ENCODE results near the gene ATG9B. TPM values are rescaled to one million over a fixed set of nuclear protein-coding genes. Genes with fewer than 3 reads are reported as not detected.

Gene ATG9B
- total RNA-seq, 1 experiment from 2014 or later: 13.7 TPM

GRCh38 chr7:150989456-150989855 lies 34.8 kb downstream of the ATG9B start:
- intact Hi-C loops (cut with micrococcal nuclease; ENCODE audit: unreplicated experiment): no loop called here
- TF ChIP-seq EZH2 (IDR thresholded peaks at IDR 0.05; ENCODE audit: low read depth) (no peak), CTCF (conservative IDR thresholded peaks at IDR 0.05) (no peak)
- Histone ChIP-seq H3K36me3 (ENCODE audit: low read depth) (no peaks in the 10 kb centered on the region), H4K20me1 (ENCODE audit: insufficient read depth) (no peaks in the 10 kb centered on the region), H3K9me3 (ENCODE audit: insufficient read depth, low read depth) (peaks cover 20% of the 10 kb centered on the region; the same call in 1 of the 2 replicates), H3K4me2 (no peak overlapping the region), H3K4me1 (replicated peaks; ENCODE audit: insufficient read depth) (no peaks in the 10 kb centered on the region), H3K4me3 (no peak overlapping the region), H3K27me3 (ENCODE audit: insufficient read depth, low read depth) (peaks cover 21% of the 10 kb centered on the region; the same call in 1 of the 2 replicates), H3K79me2 (ENCODE audit: low read depth) (no peaks in the 10 kb centered on the region), H3K27ac (no peak overlapping the region), H3K9me2 (ENCODE audit: insufficient read depth) (no peaks in the 10 kb centered on the region), H2AFZ (no peak overlapping the region), H3F3A (ENCODE audit: insufficient read depth, low read depth) (peaks cover 3% of the 10 kb centered on the region; the same call in 1 of the 2 replicates)
- DNase-seq: no peak
- POLR2A ChIA-PET (ENCODE audit: unreplicated experiment): no interaction called here
- CTCF ChIA-PET: interaction anchor here (0.6 kb wide), 1 partner anchor 16 kb away, joined by 4 read pairs; no protein-coding TSS in a partner anchor
- BruUV-seq (replicated peaks): no TSS peak

DNA sequence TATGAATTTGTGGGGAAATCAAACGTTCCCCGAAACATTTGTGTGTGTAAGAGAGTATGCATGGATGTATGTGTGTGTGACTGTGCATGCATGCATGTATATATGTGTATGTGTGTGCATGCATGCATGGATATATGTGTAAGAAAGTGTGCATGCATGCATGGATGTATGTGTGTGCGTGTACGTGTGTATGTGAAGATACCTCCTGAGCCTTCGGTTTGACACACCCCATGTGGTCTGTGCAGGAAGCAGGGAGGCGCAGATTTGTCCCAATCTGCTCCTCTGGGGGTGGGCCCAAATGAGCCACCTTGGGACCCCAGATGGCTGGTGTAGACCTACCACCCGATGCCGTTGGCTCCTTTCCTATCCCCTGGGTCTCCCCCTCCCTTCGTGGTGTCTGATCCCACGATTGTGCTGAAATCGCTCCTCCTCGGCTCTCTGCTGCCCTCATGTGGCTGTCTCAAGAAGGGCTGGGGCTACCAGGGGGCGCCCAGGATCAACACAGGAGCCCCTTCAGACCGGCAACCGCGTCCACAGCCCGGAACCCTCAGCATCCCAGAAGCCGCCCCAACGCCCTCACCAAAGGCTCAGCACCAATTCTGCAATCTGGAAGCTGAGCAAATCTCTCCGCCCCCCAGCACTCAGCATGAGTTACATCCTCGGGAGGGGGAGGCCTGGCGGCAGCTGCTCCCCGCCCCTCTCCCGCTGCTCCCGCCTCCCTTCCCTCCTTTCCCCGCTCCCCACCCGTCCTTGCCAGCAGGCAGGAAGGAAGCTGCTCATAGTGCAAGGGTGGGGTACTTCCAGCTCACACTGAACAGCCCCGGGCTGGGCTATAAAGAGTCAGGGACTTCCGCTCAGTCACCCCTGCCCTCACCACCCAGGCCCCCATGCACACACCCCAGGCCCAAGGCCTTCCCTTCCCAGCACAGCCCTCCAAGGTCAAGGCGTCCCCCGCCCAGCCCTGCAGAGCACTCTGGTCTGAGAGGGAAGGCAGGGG lies 35.8 kb downstream of the ATG9B start:
- Histone ChIP-seq H3K4me1 (replicated peaks; ENCODE audit: insufficient read depth) (no peaks in the 10 kb centered on the region), H3K4me3 (no peak overlapping the region), H3K27ac (no peak overlapping the region), H3K4me2 (no peak overlapping the region), H3K79me2 (ENCODE audit: low read depth) (no peaks in the 10 kb centered on the region), H3K9me2 (ENCODE audit: insufficient read depth) (no peaks in the 10 kb centered on the region), H3K36me3 (ENCODE audit: low read depth) (no peaks in the 10 kb centered on the region), H3F3A (ENCODE audit: insufficient read depth, low read depth) (no peaks in the 10 kb centered on the region), H3K9me3 (ENCODE audit: insufficient read depth, low read depth) (peaks cover 20% of the 10 kb centered on the region; the same call in 1 of the 2 replicates), H4K20me1 (ENCODE audit: insufficient read depth) (no peaks in the 10 kb centered on the region), H2AFZ (no peak overlapping the region), H3K27me3 (ENCODE audit: insufficient read depth, low read depth) (peaks cover 22% of the 10 kb centered on the region; the same call in 1 of the 2 replicates)
- ChIA-PET CTCF (interaction anchor here (0.6 kb wide), 1 partner anchor 17 kb away, joined by 4 read pairs; no protein-coding TSS in a partner anchor), POLR2A (ENCODE audit: unreplicated experiment) (no interaction called here)
- intact Hi-C loops (cut with micrococcal nuclease; ENCODE audit: unreplicated experiment): no loop called here
- TF ChIP-seq CTCF (conservative IDR thresholded peaks at IDR 0.05): peak; percentile 58; the same call in 1 of the 2 replicates
- no peak for TF ChIP-seq EZH2 (IDR thresholded peaks at IDR 0.05; ENCODE audit: low read depth)
- no peak for DNase-seq
- no TSS peak for BruUV-seq (replicated peaks)

- H3F3A ChIP-seq (ENCODE audit: insufficient read depth, low read depth): no peaks in the 10 kb centered on the region
- H2AFZ ChIP-seq: no peak overlapping the region
- TF ChIP-seq EZH2 (IDR thresholded peaks at IDR 0.05; ENCODE audit: low read depth) (no peak), CTCF (conservative IDR thresholded peaks at IDR 0.05) (no peak)
- ChIA-PET POLR2A (ENCODE audit: unreplicated experiment) (no interaction called here), CTCF (interaction anchor here (0.8 to 1.0 kb wide), 2 partner anchors 110 to 296 kb away, joined by 3 to 4 read pairs; no protein-coding TSS in a partner anchor)
- no peaks in the 10 kb centered on the region for H3K79me2 ChIP-seq (ENCODE audit: low read depth)
- DNase-seq: no peak
- intact Hi-C loops (cut with micrococcal nuclease; ENCODE audit: unreplicated experiment): loop anchor here (1.0 kb wide), 2 partner anchors 88 to 208 kb away; no protein-coding TSS in a partner anchor
- no peak overlapping the region for H3K4me2 ChIP-seq
- BruUV-seq (replicated peaks): no TSS peak
- H4K20me1 ChIP-seq (ENCODE audit: insufficient read depth): no peaks in the 10 kb centered on the region; the same call in 1 of the 2 replicates
- H3K27me3 ChIP-seq (ENCODE audit: insufficient read depth, low read depth): peaks cover 41% of the 10 kb centered on the region
- H3K27ac ChIP-seq: no peak overlapping the region
- H3K36me3 ChIP-seq (ENCODE audit: low read depth): no peaks in the 10 kb centered on the region
- H3K9me3 ChIP-seq (ENCODE audit: insufficient read depth, low read depth): peaks cover 20% of the 10 kb centered on the region; the same call in 1 of the 2 replicates
- H3K9me2 ChIP-seq (ENCODE audit: insufficient read depth): no peaks in the 10 kb centered on the region
- H3K4me1 ChIP-seq (replicated peaks; ENCODE audit: insufficient read depth): no peaks in the 10 kb centered on the region
- no peak overlapping the region for H3K4me3 ChIP-seq
Measured at GRCh38 chr7:150986556-150986955, 37.7 kb downstream of the ATG9B start.
